Liver (tissue), 9 donors: ENCODE data around the gene ELL3. TPM values are rescaled to one million over a fixed set of nuclear protein-coding genes. Genes with fewer than 3 reads are reported as not detected.

Experiments used
- DNase-seq: peaks from one replicate; pipeline ENCODE4 v3.0.0-alpha.2; 2017; ENCODE audit warnings: low spot score
- H3K27ac ChIP-seq, 2 donors: one replicate each; pipeline ENCODE4 v1.7.0; 2013; ENCODE audit warnings: inconsistent platforms in 2 of 2, low read length in 2 of 2, control low read depth in 1 of 2, low read depth in 1 of 2, mild to moderate bottlenecking in 1 of 2
- H3K27me3 ChIP-seq, 4 donors: one replicate each; pipeline versions ENCODE4 v1.6.1 to v1.7.0; 2013; ENCODE audit warnings: low read length in 3 of 4, inconsistent platforms in 1 of 4, mild to moderate bottlenecking in 1 of 4, moderate library complexity in 1 of 4; ENCODE audit not compliant: control insufficient read depth in 4 of 4, insufficient read depth in 4 of 4
- H3K36me3 ChIP-seq, 4 donors: one replicate each; pipeline versions ENCODE4 v1.6.1 to v1.7.0; 2013; ENCODE audit warnings: low read length in 3 of 4, mild to moderate bottlenecking in 3 of 4, low read depth in 1 of 4, moderate library complexity in 1 of 4; ENCODE audit not compliant: control insufficient read depth in 4 of 4, insufficient read depth in 3 of 4
- H3K4me1 ChIP-seq, 4 donors: one replicate each; pipeline versions ENCODE4 v1.6.1 to v1.7.0; 2013; ENCODE audit warnings: low read length in 3 of 4, mild to moderate bottlenecking in 3 of 4, moderate library complexity in 1 of 4; ENCODE audit not compliant: control insufficient read depth in 4 of 4, insufficient read depth in 4 of 4
- H3K4me3 ChIP-seq, 3 donors: one replicate each; pipeline versions ENCODE4 v1.6.1 to v1.7.0; 2013; ENCODE audit warnings: low read length in 3 of 3, control low read depth in 1 of 3, low read depth in 1 of 3, mild to moderate bottlenecking in 1 of 3
- H3K9ac ChIP-seq, 2 donors: one replicate each; pipeline ENCODE4 v1.7.0; 2013; ENCODE audit warnings: low read length in 2 of 2, mild to moderate bottlenecking in 2 of 2, moderate library complexity in 2 of 2, control low read depth in 1 of 2, low read depth in 1 of 2
- H3K9me3 ChIP-seq, 4 donors: one replicate each; pipeline versions ENCODE4 v1.6.1 to v1.7.0; 2013; ENCODE audit warnings: low read length in 3 of 4; ENCODE audit not compliant: control insufficient read depth in 4 of 4
- EGR1 ChIP-seq, 2 donors: IDR thresholded peaks; 2 replicates each; pipeline ENCODE4 v1.6.1; 2016 to 2018; ENCODE audit warnings: antibody characterized with exemption in 2 of 2, low read depth in 2 of 2
- FOXA1 ChIP-seq: IDR thresholded peaks from 2 replicates; pipeline ENCODE4 v1.6.1; 2016; ENCODE audit warnings: antibody characterized with exemption
- GABPA ChIP-seq, 2 donors: IDR thresholded peaks in 1 of 2; conservative IDR thresholded peaks in 1 of 2; 2 replicates each; pipeline ENCODE4 v1.6.1; 2016; ENCODE audit warnings: antibody characterized with exemption in 2 of 2, mild to moderate bottlenecking in 1 of 2, moderate library complexity in 1 of 2
- HNF4A ChIP-seq, 2 donors: conservative IDR thresholded peaks; 2 replicates each; pipeline ENCODE4 v1.6.1; 2016; ENCODE audit warnings: antibody characterized with exemption in 2 of 2, mild to moderate bottlenecking in 2 of 2
- HNF4G ChIP-seq: IDR thresholded peaks from 2 replicates; pipeline ENCODE4 v1.6.1; 2016; ENCODE audit warnings: antibody characterized with exemption
- JUND ChIP-seq, 2 donors: IDR thresholded peaks; 2 replicates each; pipeline ENCODE4 v1.6.1; 2016; ENCODE audit warnings: antibody characterized with exemption in 2 of 2
- NR2F2 ChIP-seq: IDR thresholded peaks from 2 replicates; pipeline ENCODE4 v1.6.1; 2016; ENCODE audit warnings: antibody characterized with exemption
- RAD21 ChIP-seq, 2 donors: IDR thresholded peaks; 2 replicates each; pipeline ENCODE4 v1.6.1; 2016; ENCODE audit warnings: antibody characterized with exemption in 2 of 2, mild to moderate bottlenecking in 2 of 2
- RXRA ChIP-seq, 2 donors: IDR thresholded peaks; 2 replicates each; pipeline ENCODE4 v1.6.1; 2017 to 2018; ENCODE audit warnings: antibody characterized with exemption in 2 of 2, mild to moderate bottlenecking in 1 of 2
- SP1 ChIP-seq: IDR thresholded peaks from 2 replicates; pipeline ENCODE4 v1.6.1; 2018; ENCODE audit warnings: antibody characterized with exemption, mild to moderate bottlenecking
- TAF1 ChIP-seq: conservative IDR thresholded peaks from 2 replicates; pipeline ENCODE4 v1.6.1; 2016; ENCODE audit warnings: antibody characterized with exemption, mild to moderate bottlenecking
- YY1 ChIP-seq: IDR thresholded peaks from 2 replicates; pipeline ENCODE4 v1.6.1; 2016; ENCODE audit warnings: antibody characterized with exemption, mild to moderate bottlenecking
- WGBS: extraction: QIAGEN DNeasy Blood & Tissue Kit; methylation state at CpG from one replicate; pipeline ENCODE4 v1.1.7; 2013; 5-methylcytosine and 5-hydroxymethylcytosine counted together
- polyA plus RNA-seq, 2 donors: library from polyadenylated mRNA; stranded (reverse) in 1 of 2; unstranded in 1 of 2; fragments of 200-250 nt in 1 of 2; fragments of >200 nt in 1 of 2; fragmentation: Nextera tagmentation in 1 of 2; extraction: Ambion mirVana in 1 of 2; gene quantifications; one replicate each; pipeline versions ENCODE4 v1.2.1 to v1.2.3, GENCODE V29; 2013 to 2015
- total RNA-seq, 2 donors: library from RNA; depleted of rRNA; stranded (reverse); fragments of >200 nt; gene quantifications; one replicate each; pipeline ENCODE4 v1.2.3, GENCODE V29; 2014
- TF ChIP-seq, protein P1 (sequence below): IDR thresholded peaks from 2 replicates; pipeline ENCODE4 v1.6.1; 2016; ENCODE audit warnings: antibody characterized with exemption
- TF ChIP-seq, protein P2 (sequence below): fragments of 150-350 bp; IDR thresholded peaks from 2 replicates; pipeline ENCODE4 v1.5.1; 2017; ENCODE audit warnings: improper control_type of control experiment, low read depth, low read length; ENCODE audit not compliant: missing input control
- TF ChIP-seq, protein P3 (sequence below): IDR thresholded peaks from 2 replicates; pipeline ENCODE4 v1.6.1; 2016; ENCODE audit warnings: antibody characterized with exemption, mild to moderate bottlenecking
- TF ChIP-seq, protein P4 (sequence below): IDR thresholded peaks from 2 replicates; pipeline ENCODE4 v1.6.1; 2016; ENCODE audit warnings: antibody characterized with exemption
- TF ChIP-seq, protein P5 (sequence below): IDR thresholded peaks from 2 replicates; pipeline ENCODE4 v1.6.1; 2016; ENCODE audit warnings: antibody characterized with exemption
- donor health status: healthy.
- donor health status: healthy.
- donor health status: healthy.
- donor health status: healthy.
- donor health status: healthy.

ELL3 gene
- total and polyA plus RNA-seq, 4 donors: 0.74 to 1.4 (median 0.90) TPM

DNA sequence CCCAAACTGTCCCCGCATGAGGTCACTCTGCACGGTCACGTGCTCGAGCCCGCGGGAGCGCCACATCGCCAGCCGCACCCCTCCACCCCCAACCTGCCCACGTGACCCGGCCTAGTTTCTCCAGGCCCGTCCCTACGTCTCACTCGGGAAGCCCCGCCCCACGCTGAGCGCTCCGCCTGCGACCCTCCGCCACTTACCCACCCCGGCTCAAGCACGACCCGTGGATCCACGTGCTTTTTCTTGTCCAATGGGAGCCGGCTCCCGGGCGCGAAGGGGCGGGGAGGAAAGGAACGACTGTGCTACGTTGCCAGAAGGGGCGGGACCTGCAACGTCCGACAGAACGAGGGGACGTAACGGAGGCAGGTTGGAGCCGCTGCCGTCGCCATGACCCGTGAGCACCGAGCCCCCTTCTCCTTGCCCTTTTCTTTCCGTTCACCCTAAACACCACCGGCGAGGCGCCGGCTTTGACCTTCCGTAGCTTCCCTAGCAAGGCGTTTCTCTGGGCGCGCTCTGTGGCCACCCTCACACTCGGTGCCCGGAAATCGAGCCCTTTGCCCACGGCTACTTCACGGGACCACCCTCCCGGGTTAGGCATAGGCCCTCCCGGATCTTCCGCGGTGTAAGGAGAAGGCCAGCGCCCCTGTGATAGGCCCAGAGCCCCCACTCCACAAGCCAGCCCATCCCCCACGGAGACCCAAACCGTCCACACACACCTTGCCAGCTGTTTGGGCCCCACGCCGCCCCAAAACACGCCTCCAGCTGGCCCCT is 15.4 kb upstream of the ELL3 start, which contains the start of gene SERF2:
Gene SERF2, plus strand, starts transcription at position 328 of the 768 bp plus-strand sequence. Its CDS starts 57 bp downstream, at position 385.
- peak within 1 kb of the TSS; percentile 72 to 96 (median 93) for H3K4me3 ChIP-seq
- peak within 1 kb of the TSS; percentile 89 to 93 for H3K9ac ChIP-seq
- WGBS: under 1% methylated on average over 66 of the region's 66 CpGs
- H3K9me3 ChIP-seq: no peaks in the 10 kb centered on the region
- H3K27me3 ChIP-seq: no peaks in the 10 kb centered on the region
- H3K36me3 ChIP-seq: peaks cover 0 to 22% (median 16%) of the 10 kb centered on the region in 4 donors
- H3K4me1 ChIP-seq: peaks cover 3 to 18% (median 12%) of the 10 kb centered on the region in 4 donors
- H3K27ac ChIP-seq: peak within 1 kb of the TSS; percentile 96 to 98
- DNase-seq: peak; percentile 100
- peak; percentile 9 for TF ChIP-seq FOXA1
- TF ChIP-seq RXRA (IDR thresholded peaks at IDR 0.05): peak in 1 of 2 donors; percentile 26
- peak in 1 of 2 donors; percentile 83 for TF ChIP-seq JUND (IDR thresholded peaks at IDR 0.05)
- no peak for TF ChIP-seq HNF4G
- TF ChIP-seq, protein P1, sequence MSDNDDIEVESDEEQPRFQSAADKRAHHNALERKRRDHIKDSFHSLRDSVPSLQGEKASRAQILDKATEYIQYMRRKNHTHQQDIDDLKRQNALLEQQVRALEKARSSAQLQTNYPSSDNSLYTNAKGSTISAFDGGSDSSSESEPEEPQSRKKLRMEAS: peak; percentile 75
- peak in 1 of 2 donors; percentile 75 for TF ChIP-seq EGR1 (IDR thresholded peaks at IDR 0.05; ENCODE audit: low read depth in 2 of 2)
- TF ChIP-seq, protein P2, sequence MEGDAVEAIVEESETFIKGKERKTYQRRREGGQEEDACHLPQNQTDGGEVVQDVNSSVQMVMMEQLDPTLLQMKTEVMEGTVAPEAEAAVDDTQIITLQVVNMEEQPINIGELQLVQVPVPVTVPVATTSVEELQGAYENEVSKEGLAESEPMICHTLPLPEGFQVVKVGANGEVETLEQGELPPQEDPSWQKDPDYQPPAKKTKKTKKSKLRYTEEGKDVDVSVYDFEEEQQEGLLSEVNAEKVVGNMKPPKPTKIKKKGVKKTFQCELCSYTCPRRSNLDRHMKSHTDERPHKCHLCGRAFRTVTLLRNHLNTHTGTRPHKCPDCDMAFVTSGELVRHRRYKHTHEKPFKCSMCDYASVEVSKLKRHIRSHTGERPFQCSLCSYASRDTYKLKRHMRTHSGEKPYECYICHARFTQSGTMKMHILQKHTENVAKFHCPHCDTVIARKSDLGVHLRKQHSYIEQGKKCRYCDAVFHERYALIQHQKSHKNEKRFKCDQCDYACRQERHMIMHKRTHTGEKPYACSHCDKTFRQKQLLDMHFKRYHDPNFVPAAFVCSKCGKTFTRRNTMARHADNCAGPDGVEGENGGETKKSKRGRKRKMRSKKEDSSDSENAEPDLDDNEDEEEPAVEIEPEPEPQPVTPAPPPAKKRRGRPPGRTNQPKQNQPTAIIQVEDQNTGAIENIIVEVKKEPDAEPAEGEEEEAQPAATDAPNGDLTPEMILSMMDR: no peak
- peak; percentile 41 for TF ChIP-seq NR2F2
- TF ChIP-seq, protein P3, sequence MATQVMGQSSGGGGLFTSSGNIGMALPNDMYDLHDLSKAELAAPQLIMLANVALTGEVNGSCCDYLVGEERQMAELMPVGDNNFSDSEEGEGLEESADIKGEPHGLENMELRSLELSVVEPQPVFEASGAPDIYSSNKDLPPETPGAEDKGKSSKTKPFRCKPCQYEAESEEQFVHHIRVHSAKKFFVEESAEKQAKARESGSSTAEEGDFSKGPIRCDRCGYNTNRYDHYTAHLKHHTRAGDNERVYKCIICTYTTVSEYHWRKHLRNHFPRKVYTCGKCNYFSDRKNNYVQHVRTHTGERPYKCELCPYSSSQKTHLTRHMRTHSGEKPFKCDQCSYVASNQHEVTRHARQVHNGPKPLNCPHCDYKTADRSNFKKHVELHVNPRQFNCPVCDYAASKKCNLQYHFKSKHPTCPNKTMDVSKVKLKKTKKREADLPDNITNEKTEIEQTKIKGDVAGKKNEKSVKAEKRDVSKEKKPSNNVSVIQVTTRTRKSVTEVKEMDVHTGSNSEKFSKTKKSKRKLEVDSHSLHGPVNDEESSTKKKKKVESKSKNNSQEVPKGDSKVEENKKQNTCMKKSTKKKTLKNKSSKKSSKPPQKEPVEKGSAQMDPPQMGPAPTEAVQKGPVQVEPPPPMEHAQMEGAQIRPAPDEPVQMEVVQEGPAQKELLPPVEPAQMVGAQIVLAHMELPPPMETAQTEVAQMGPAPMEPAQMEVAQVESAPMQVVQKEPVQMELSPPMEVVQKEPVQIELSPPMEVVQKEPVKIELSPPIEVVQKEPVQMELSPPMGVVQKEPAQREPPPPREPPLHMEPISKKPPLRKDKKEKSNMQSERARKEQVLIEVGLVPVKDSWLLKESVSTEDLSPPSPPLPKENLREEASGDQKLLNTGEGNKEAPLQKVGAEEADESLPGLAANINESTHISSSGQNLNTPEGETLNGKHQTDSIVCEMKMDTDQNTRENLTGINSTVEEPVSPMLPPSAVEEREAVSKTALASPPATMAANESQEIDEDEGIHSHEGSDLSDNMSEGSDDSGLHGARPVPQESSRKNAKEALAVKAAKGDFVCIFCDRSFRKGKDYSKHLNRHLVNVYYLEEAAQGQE: peak; percentile 92
- peak in 1 of 2 donors; percentile 48 for TF ChIP-seq GABPA (IDR thresholded peaks at IDR 0.05 in 1 of 2, conservative IDR thresholded peaks at IDR 0.05 in 1 of 2)
- peak; percentile 78 for TF ChIP-seq SP1
- TF ChIP-seq, protein P4, sequence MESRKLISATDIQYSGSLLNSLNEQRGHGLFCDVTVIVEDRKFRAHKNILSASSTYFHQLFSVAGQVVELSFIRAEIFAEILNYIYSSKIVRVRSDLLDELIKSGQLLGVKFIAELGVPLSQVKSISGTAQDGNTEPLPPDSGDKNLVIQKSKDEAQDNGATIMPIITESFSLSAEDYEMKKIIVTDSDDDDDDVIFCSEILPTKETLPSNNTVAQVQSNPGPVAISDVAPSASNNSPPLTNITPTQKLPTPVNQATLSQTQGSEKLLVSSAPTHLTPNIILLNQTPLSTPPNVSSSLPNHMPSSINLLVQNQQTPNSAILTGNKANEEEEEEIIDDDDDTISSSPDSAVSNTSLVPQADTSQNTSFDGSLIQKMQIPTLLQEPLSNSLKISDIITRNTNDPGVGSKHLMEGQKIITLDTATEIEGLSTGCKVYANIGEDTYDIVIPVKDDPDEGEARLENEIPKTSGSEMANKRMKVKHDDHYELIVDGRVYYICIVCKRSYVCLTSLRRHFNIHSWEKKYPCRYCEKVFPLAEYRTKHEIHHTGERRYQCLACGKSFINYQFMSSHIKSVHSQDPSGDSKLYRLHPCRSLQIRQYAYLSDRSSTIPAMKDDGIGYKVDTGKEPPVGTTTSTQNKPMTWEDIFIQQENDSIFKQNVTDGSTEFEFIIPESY: no peak
- peak; percentile 26 to 28 for TF ChIP-seq HNF4A (conservative IDR thresholded peaks at IDR 0.05)
- TF ChIP-seq, protein P5, sequence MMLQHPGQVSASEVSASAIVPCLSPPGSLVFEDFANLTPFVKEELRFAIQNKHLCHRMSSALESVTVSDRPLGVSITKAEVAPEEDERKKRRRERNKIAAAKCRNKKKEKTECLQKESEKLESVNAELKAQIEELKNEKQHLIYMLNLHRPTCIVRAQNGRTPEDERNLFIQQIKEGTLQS: no peak
- peak; percentile 48 for TF ChIP-seq TAF1
- TF ChIP-seq RAD21 (IDR thresholded peaks at IDR 0.05): no peak
- peak; percentile 88 for TF ChIP-seq YY1
